NB4 (cell line): Measurements from ENCODE around the gene ABCC8.

ENCODE experiments used
- CTCF ChIP-seq: IDR thresholded peaks from one replicate; pipeline ENCODE4 v1.5.1; 2012; ENCODE audit warnings: low read depth, low read length
- MYC ChIP-seq: IDR thresholded peaks from 2 replicates; pipeline ENCODE4 v1.6.1; 2011; ENCODE audit warnings: low read depth, low read length
- POLR2A ChIP-seq: IDR thresholded peaks from 2 replicates; pipeline ENCODE4 v1.6.1; 2011; ENCODE audit warnings: mild to moderate bottlenecking; ENCODE audit not compliant: insufficient read length; ENCODE audit errors: extremely low read depth

- TF ChIP-seq CTCF (no peak), MYC (no peak), POLR2A (no peak)
Measured at GRCh38 chr11:17347676-17348075, 129.0 kb downstream of the ABCC8 start.
